ENCODE data around the gene CPN2. TPM values are rescaled to one million over a fixed set of nuclear protein-coding genes. Genes with fewer than 3 reads are reported as not detected.
A peak's percentile ranks its signal among the peaks of the same experiment; 100 is the strongest.

The CPN2 gene
- total and polyA plus RNA-seq, 2 donors (not counting 3 experiments of a cell fraction or from before 2014, with no cell fraction given), result not detected

- Histone ChIP-seq H4K20me1 (replicated peaks; ENCODE audit: control insufficient read depth, extremely low read depth, insufficient read depth, low read length) (no peaks in the 10 kb centered on the region), H3K36me3 (ENCODE audit: control insufficient read depth in 2 of 2, extremely low read depth in 1 of 2, insufficient read depth in 2 of 2, low read length in 2 of 2) (no peaks in the 10 kb centered on the region), H3K9ac (replicated peaks; ENCODE audit: extremely low read depth, insufficient read depth, low read length) (no peak within 1 kb of the TSS), H2AFZ (ENCODE audit: low read depth, low read length) (peak within 1 kb of the TSS; percentile 1), H3K27ac (ENCODE audit: insufficient read depth, low read depth, low read length) (no peak within 1 kb of the TSS), H3K4me3 (replicated peaks in 1 of 3; ENCODE audit: insufficient read depth in 1 of 3, low read depth in 1 of 3, low read length in 3 of 3) (peak within 1 kb of the TSS in 2 of 3 experiments; percentile 2 to 29), H3K9me1 (replicated peaks; ENCODE audit: control insufficient read depth, extremely low read depth, insufficient read depth, low read length) (no peaks in the 10 kb centered on the region), H3K4me2 (ENCODE audit: insufficient read depth, low read length) (peak within 1 kb of the TSS; percentile 64), H3K27me3 (ENCODE audit: control insufficient read depth in 2 of 2, insufficient read depth in 2 of 2, low read length in 2 of 2) (peaks cover 22 to 43% of the 10 kb centered on the region in 2 experiments), H3K9me3 (replicated peaks; ENCODE audit: control insufficient read depth, insufficient read depth, low read length) (no peaks in the 10 kb centered on the region), H3K4me1 (ENCODE audit: control insufficient read depth, extremely low read depth, insufficient read depth, low read length) (peaks cover 6% of the 10 kb centered on the region), H3K79me2 (ENCODE audit: control insufficient read depth, insufficient read depth, low read length) (no peaks in the 10 kb centered on the region)
- CTCF ChIA-PET, result interaction anchor here (0.8 to 6.6 kb wide), 10 partner anchors 8 to 65 kb away, joined by 3 to 74 read pairs (median 3); no protein-coding TSS in a partner anchor
- FAIRE-seq (no peak), DNase-seq (ENCODE audit: low read depth, low spot score) (no peak)
- no TSS peak for BruUV-seq (replicated peaks)
- TF ChIP-seq MAX (IDR thresholded peaks at IDR 0.05; ENCODE audit: insufficient read depth, insufficient read length) (no peak), FOS (IDR thresholded peaks at IDR 0.05; ENCODE audit: borderline replicate concordance, insufficient read depth, low read length) (no peak), POLR2A (IDR thresholded peaks at IDR 0.05; ENCODE audit: low read depth, low read length) (no peak), MYC (IDR thresholded peaks at IDR 0.05; ENCODE audit: low read depth, low read length) (no peak), GATA2 (IDR thresholded peaks at IDR 0.05; ENCODE audit: insufficient read depth, insufficient read length, low read depth, low read length) (no peak), EZH2 (IDR thresholded peaks at IDR 0.05; ENCODE audit: borderline replicate concordance, low read depth, low read length, severe bottlenecking) (no peak), JUN (IDR thresholded peaks at IDR 0.05; ENCODE audit: borderline replicate concordance, insufficient read depth, insufficient read length, low read depth) (no peak), CTCF (IDR thresholded peaks at IDR 0.05; ENCODE audit: extremely low read depth in 1 of 2, insufficient read depth in 1 of 2, low read depth in 1 of 2, low read length in 2 of 2) (no peak), POLR2AphosphoS5 (IDR thresholded peaks at IDR 0.05; ENCODE audit: insufficient read depth, low read depth, low read length) (no peak)
- intact Hi-C loops (cut with micrococcal nuclease) (no loop called here), dilution Hi-C loops (cut with MboI; ENCODE audit: extremely low pct_ligation_motif_present, low sequenced_read_pairs) (no loop called here)
- POLR2A ChIA-PET, result no interaction called here
Observed at GRCh38 chr3:194399166-194399565, 48.0 kb upstream of the CPN2 start, which contains the start of gene GP5. GP5 (minus strand) TSS chr3:194399266; CDS start chr3:194398282, 984 bp downstream.

All from endothelial cell of umbilical vein (primary cell).